HG03378 (cell line): Measurements from ENCODE around the gene SYT1.
A peak's percentile ranks its signal among the peaks of the same experiment; 100 is the strongest.

Experiments used
- ATAC-seq: cut with Tn5 transposase; IDR thresholded peaks from one replicate; pipeline ENCODE4 v1.9.1; 2021; ENCODE audit warnings: mild to moderate bottlenecking, moderate library complexity; ENCODE audit not compliant: unreplicated experiment

Gene SYT1

GRCh38 chr12:79053394-79053793, 188.8 kb downstream of the SYT1 start:
- ATAC-seq, result no peak

- no peak for ATAC-seq
Observed at GRCh38 chr12:79055926-79056674, 191.5 kb downstream of the SYT1 start.

GRCh38 chr12:79056775-79057174, 192.2 kb downstream of the SYT1 start:
- no peak for ATAC-seq

GRCh38 chr12:79057540-79057939, 193.0 kb downstream of the SYT1 start:
- no peak for ATAC-seq

GRCh38 chr12:79058342-79058741, 193.8 kb downstream of the SYT1 start:
- peak; percentile 45 for ATAC-seq

GRCh38 chr12:79059557-79059956, 195.0 kb downstream of the SYT1 start:
- no peak for ATAC-seq

- ATAC-seq, result no peak
Observed at GRCh38 chr12:79063258-79063657, 198.7 kb downstream of the SYT1 start.

GRCh38 chr12:79067977-79068376, 203.4 kb downstream of the SYT1 start:
- no peak for ATAC-seq

- ATAC-seq, result peak; percentile 99
Observed at GRCh38 chr12:79069009-79069408, 204.4 kb downstream of the SYT1 start.

GRCh38 chr12:79071498-79071897, 206.9 kb downstream of the SYT1 start:
- no peak for ATAC-seq

- ATAC-seq, result no peak
Observed at GRCh38 chr12:79073506-79073905, 208.9 kb downstream of the SYT1 start.

- ATAC-seq, result no peak
Observed at GRCh38 chr12:79082595-79082994, 218.0 kb downstream of the SYT1 start.

GRCh38 chr12:79083181-79083580, 218.6 kb downstream of the SYT1 start:
- peak; percentile 50 for ATAC-seq

- no peak for ATAC-seq
Observed at GRCh38 chr12:79085106-79085682, 220.6 kb downstream of the SYT1 start.

GRCh38 chr12:79086541-79087296, 222.1 kb downstream of the SYT1 start:
- ATAC-seq, result no peak

GRCh38 chr12:79098530-79098929, 234.0 kb downstream of the SYT1 start:
- no peak for ATAC-seq

GRCh38 chr12:79108962-79109361, 244.4 kb downstream of the SYT1 start:
- ATAC-seq, result no peak

- no peak for ATAC-seq
Observed at GRCh38 chr12:79114896-79115295, 250.3 kb downstream of the SYT1 start.

GRCh38 chr12:79115743-79116142, 251.2 kb downstream of the SYT1 start:
- ATAC-seq, result no peak

- ATAC-seq, result no peak
Observed at GRCh38 chr12:79119796-79120195, 255.2 kb downstream of the SYT1 start.

- ATAC-seq, result no peak
Observed at GRCh38 chr12:79121486-79121885, 256.9 kb downstream of the SYT1 start.

- ATAC-seq, result no peak
Observed at GRCh38 chr12:79124385-79124784, 259.8 kb downstream of the SYT1 start.
